WERI-Rb-1 (cell line): ENCODE data around the gene STPG4.

Experiments
- DNase-seq: peaks from one replicate; pipeline ENCODE4 v3.0.0-alpha.2; 2020
- H3K27ac ChIP-seq: fragments of 250-450 bp; sonication (Bioruptor Pico); 2 replicates; pipeline ENCODE4 v1.5.1; 2020; ENCODE audit warnings: mild to moderate bottlenecking, moderate library complexity
- H3K27me3 ChIP-seq: fragments of 250-450 bp; sonication (Bioruptor Pico); 2 replicates; pipeline ENCODE4 v1.5.1; 2021; ENCODE audit warnings: mild to moderate bottlenecking, low read depth, moderate library complexity; ENCODE audit not compliant: insufficient read depth, severe bottlenecking
- H3K36me3 ChIP-seq: fragments of 250-450 bp; sonication (Bioruptor Pico); 2 replicates; pipeline ENCODE4 v1.5.1; 2020; ENCODE audit warnings: mild to moderate bottlenecking, moderate library complexity
- H3K4me3 ChIP-seq: 2 replicates; pipeline ENCODE4 v1.5.1; 2011; ENCODE audit warnings: low read depth, mild to moderate bottlenecking, control low read depth, low read length
- H3K9me3 ChIP-seq: fragments of 250-450 bp; sonication (Bioruptor Pico); 2 replicates; pipeline ENCODE4 v1.5.1; 2021; ENCODE audit warnings: mild to moderate bottlenecking, moderate library complexity; ENCODE audit not compliant: severe bottlenecking
- TF ChIP-seq, protein P1 (sequence below): IDR thresholded peaks from 2 replicates; pipeline ENCODE4 v1.5.1; 2011; ENCODE audit warnings: low read depth, mild to moderate bottlenecking, control low read depth, inconsistent platforms, low read length

The STPG4 gene

GRCh38 chr2:47067788-47068407 is 87.2 kb downstream of the STPG4 start:
- H3K36me3 ChIP-seq = no peaks in the 10 kb centered on the region
- H3K27ac ChIP-seq = no peak overlapping the region
- no peak for DNase-seq
- no peaks in the 10 kb centered on the region for H3K27me3 ChIP-seq
- no peaks in the 10 kb centered on the region for H3K9me3 ChIP-seq
- no peak overlapping the region for H3K4me3 ChIP-seq
- TF ChIP-seq, protein P1, sequence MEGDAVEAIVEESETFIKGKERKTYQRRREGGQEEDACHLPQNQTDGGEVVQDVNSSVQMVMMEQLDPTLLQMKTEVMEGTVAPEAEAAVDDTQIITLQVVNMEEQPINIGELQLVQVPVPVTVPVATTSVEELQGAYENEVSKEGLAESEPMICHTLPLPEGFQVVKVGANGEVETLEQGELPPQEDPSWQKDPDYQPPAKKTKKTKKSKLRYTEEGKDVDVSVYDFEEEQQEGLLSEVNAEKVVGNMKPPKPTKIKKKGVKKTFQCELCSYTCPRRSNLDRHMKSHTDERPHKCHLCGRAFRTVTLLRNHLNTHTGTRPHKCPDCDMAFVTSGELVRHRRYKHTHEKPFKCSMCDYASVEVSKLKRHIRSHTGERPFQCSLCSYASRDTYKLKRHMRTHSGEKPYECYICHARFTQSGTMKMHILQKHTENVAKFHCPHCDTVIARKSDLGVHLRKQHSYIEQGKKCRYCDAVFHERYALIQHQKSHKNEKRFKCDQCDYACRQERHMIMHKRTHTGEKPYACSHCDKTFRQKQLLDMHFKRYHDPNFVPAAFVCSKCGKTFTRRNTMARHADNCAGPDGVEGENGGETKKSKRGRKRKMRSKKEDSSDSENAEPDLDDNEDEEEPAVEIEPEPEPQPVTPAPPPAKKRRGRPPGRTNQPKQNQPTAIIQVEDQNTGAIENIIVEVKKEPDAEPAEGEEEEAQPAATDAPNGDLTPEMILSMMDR = no peak

DNA sequence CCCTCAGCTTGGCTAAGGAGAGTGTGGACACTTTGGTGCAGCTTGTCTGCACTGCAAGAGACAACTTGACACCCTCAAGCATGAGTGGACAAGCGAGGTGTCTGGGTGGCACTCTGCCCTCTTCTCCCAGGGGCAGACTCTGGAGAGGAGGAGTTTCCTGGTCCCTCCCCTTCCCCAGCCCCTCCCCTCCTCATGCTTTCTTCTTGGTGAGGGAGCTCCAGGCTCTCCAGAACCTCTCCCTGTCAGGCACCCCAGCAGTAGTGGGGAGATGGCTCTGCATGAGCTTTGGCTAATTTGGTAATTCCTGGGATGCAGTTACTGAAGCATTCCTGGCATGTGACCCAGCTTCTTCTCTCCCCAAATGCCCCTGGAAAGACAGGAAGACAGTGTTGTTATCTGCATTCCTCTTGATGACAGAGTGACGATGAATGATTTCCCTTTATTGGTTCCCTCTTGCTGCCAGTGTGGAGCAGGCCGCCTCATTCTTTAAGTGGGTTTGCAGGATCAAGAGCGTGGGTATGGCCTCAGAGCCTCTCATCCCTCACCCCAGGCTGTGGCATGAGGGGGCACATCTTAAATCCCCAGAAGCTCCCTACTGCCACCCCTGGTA is 89.2 kb downstream of the STPG4 start:
- Histone ChIP-seq H3K36me3 (no peaks in the 10 kb centered on the region), H3K27ac (no peak overlapping the region)

GRCh38 chr2:47065343-47065742 is 89.8 kb downstream of the STPG4 start:
- Histone ChIP-seq H3K4me3 (no peak overlapping the region), H3K27ac (no peak overlapping the region), H3K9me3 (no peaks in the 10 kb centered on the region), H3K27me3 (no peaks in the 10 kb centered on the region), H3K36me3 (no peaks in the 10 kb centered on the region)
- DNase-seq = no peak
- TF ChIP-seq, protein P1 = no peak

More for the DNA sequence above, 89.2 kb downstream of the STPG4 start:
- Histone ChIP-seq H3K4me3 (no peak overlapping the region), H3K9me3 (no peaks in the 10 kb centered on the region), H3K27me3 (no peaks in the 10 kb centered on the region)
- no peak for DNase-seq
- TF ChIP-seq, protein P1 = no peak

GRCh38 chr2:47064106-47064505 is 91.0 kb downstream of the STPG4 start:
- no peak for DNase-seq
- no peak overlapping the region for H3K4me3 ChIP-seq
- H3K27ac ChIP-seq = no peak overlapping the region
- H3K27me3 ChIP-seq = no peaks in the 10 kb centered on the region
- H3K36me3 ChIP-seq = no peaks in the 10 kb centered on the region
- no peaks in the 10 kb centered on the region for H3K9me3 ChIP-seq
- TF ChIP-seq, protein P1 = no peak

GRCh38 chr2:47063538-47063930 is 91.6 kb downstream of the STPG4 start:
- no peak for DNase-seq
- Histone ChIP-seq H3K4me3 (no peak overlapping the region), H3K9me3 (no peaks in the 10 kb centered on the region), H3K27ac (no peak overlapping the region; the same call in 1 of the 2 replicates), H3K36me3 (no peaks in the 10 kb centered on the region), H3K27me3 (no peaks in the 10 kb centered on the region)
- TF ChIP-seq, protein P1 = no peak
